Measurements from ENCODE around the gene ZBTB42.

- TF ChIP-seq CTCF (conservative IDR thresholded peaks at IDR 0.05; ENCODE audit: low read depth, low read length), result no peak
- TF ChIP-seq RAD21 (IDR thresholded peaks at IDR 0.05; ENCODE audit: low read length), result no peak
- no peak for TF ChIP-seq BHLHE40 (IDR thresholded peaks at IDR 0.05; ENCODE audit: low read depth, low read length)
- no peak for TF ChIP-seq POLR2A (IDR thresholded peaks at IDR 0.05; ENCODE audit: low read depth, low read length)
- no peak for TF ChIP-seq CEBPB (IDR thresholded peaks at IDR 0.05; ENCODE audit: low read depth, low read length)
- TF ChIP-seq, protein P1, sequence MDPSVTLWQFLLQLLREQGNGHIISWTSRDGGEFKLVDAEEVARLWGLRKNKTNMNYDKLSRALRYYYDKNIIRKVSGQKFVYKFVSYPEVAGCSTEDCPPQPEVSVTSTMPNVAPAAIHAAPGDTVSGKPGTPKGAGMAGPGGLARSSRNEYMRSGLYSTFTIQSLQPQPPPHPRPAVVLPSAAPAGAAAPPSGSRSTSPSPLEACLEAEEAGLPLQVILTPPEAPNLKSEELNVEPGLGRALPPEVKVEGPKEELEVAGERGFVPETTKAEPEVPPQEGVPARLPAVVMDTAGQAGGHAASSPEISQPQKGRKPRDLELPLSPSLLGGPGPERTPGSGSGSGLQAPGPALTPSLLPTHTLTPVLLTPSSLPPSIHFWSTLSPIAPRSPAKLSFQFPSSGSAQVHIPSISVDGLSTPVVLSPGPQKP (IDR thresholded peaks at IDR 0.05; ENCODE audit: borderline replicate concordance, low read depth, low read length), result no peak
Observed at GRCh38 chr14:104783484-104784217, 17.2 kb upstream of the ZBTB42 start.
